NCI-H1930 (cell line): Measurements from ENCODE around the gene DOK3.

ENCODE experiments used
- DNase-seq, 2 experiments: peaks; one replicate each; lab custom pipeline; 2025; lab: John Stamatoyannopoulos, UW

The DOK3 gene

GRCh38 chr5:177483994-177484901 is 25.4 kb downstream of the DOK3 start:
- no peak for DNase-seq

- no peak for DNase-seq
Observed at GRCh38 chr5:177483042-177483441, 26.6 kb downstream of the DOK3 start.

DNA sequence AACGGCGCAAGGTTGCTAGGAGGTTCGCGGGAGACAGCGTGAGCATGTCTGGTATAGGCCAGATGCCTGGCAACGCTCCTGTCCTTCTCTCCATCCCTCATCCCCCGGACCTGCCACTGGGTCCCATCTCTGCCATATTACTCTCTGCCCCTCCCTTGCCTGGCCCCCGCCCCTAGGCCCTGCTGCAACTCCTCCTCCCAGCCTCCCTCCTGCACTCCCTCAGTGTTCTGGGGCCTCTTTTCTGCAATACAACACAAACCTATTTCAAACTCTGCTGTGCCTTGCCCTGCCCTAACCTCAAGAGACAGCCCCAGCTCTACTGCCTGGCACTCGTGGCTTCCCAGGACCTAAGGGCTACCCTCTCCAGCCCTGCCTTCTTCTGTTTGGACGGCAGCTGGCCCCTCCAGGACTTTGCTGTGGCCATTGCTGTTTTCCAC is 27.2 kb downstream of the DOK3 start:
- no peak for DNase-seq

GRCh38 chr5:177479774-177480173 is 29.9 kb downstream of the DOK3 start:
- DNase-seq, result no peak

DNA sequence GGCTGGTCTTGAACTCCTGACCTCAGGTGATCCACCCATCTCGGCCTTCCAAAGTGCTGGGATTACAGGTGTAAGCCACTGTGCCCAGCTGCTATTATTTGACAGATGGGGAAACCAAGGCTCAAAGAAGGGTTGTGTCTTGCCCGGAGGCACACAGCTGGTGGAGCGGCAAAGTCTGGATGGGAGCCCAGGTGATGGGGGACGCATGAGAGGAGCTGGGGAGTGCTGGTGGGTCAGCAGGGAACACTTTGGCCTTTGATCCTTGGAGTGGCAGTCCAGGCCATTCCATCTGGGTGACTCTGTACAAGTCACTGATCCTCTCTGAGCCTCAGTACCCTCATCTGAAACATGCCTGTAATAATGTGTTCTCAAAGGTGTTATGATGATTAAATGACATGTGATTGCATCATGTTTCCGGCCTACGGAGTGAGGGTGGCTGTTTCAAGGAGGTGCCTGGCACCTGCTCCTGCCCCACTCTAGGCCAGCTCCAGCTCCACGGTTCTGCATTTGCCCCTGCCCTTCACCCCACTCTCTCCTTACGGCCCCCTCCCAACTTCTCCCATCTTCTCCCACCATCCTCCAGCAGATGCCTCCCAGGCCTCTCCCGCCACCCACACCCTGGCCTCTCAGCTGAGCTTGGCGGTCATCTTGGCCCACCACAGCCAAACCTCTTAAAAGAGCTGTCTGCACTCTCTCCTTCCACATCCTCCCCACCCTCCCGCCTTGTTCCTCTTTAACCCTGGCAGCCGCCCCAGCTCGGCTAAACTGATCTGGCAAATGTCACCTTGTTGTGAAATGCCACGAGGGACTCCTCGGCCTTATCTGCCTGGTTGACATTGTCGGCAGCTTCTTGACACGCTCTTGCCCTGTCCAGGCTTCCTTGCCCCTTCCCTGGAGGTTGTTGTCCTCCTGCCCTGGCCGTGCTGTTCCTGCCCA is 30.6 kb downstream of the DOK3 start:
- DNase-seq, result no peak

GRCh38 chr5:177477701-177478477 is 31.7 kb downstream of the DOK3 start:
- DNase-seq, result no peak

- DNase-seq, result no peak
Observed at GRCh38 chr5:177476531-177477233, 32.9 kb downstream of the DOK3 start.

GRCh38 chr5:177475563-177476427 is 33.8 kb downstream of the DOK3 start:
- no peak for DNase-seq

DNA sequence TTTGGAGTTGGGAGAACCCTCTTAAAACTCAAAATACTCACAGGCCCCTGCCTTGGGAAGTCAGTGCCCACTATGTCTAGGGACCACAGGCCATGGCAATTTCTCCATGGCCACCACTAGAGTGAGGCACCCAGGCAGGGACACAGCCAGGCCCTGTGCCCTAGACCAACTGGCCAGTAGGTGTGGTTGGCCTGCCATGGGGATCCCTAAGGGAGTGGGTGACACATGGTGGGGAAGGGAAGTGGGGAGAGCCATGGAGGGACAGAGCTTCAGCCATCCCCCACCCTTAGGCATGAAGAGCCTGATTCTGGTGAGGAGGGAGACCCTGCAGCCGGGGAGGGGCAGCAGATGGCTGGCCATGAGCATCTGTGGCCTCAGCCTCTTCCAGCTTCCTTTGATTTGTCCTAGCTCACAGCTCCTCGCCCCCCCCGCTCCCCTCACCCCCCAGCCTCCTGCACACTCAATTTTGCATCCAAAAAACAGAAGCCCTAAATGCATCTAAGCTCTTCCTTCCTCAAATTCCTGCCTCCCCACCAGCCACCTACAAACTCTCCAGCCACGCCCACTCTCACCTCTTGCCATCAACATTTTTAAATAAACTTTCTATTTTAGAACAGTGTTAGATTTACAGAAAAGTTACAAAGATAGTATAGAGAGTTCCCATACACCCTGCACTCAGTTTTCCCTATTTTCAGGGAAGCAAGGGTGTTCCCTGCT is 34.6 kb downstream of the DOK3 start:
- no peak for DNase-seq

DNA sequence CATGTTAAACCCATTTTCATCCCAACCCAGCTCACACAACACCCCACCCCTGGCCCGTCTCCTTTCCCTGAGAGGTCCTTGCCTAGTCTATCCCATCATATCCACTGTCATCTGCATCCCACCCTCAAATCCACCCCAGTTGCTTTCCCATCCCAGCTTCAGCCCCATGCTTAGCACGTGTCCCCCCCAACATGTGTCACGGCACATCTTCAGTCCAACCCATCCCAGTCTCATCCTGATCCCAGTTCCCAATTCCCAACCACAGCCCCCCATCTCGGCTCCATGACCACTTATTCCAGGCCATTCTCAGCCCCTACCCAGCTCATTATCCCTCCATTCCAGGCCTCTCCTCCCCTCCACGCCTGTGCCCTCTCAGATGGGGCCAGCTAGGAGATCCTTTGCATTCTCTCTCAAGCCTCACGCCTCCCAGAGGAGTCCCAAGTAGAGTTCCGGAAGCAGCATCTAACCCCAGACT is 35.6 kb downstream of the DOK3 start:
- no peak for DNase-seq

DNA sequence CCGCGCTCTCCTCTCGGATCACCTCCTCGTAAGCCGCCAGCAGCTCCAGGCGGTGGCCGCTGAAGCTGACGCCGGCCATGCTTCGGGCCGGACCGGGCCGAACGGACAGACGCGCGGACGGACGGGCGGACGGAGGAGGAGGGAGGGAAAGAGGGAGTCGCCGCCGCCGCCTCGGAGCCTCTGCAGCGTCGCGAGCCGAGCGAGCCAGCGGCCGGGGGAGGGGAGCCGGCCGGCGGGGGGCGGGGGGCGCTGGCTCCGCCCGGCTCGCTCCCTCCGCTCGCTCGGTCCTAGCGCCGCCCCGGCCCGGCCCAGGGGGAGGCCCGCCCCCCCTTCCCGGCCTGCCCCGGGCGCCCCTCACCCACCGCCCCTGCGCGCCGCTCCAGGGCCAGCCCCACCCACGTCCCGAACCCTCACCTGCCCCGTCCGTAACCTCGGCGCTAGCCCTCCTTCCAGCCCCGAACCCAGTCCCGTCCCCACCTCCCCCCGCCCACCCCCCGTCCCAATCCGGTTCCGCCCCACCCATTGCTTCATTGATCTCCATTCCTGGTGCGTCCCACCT is 36.1 kb downstream of the DOK3 start, which contains the start of gene DBN1:
Gene DBN1, minus strand, starts transcription at position 192 of the 559 bp plus-strand sequence. Its CDS starts 113 bp downstream, at position 79.
- DNase-seq, result peak in 1 of 2 experiments; percentile 37

DNA sequence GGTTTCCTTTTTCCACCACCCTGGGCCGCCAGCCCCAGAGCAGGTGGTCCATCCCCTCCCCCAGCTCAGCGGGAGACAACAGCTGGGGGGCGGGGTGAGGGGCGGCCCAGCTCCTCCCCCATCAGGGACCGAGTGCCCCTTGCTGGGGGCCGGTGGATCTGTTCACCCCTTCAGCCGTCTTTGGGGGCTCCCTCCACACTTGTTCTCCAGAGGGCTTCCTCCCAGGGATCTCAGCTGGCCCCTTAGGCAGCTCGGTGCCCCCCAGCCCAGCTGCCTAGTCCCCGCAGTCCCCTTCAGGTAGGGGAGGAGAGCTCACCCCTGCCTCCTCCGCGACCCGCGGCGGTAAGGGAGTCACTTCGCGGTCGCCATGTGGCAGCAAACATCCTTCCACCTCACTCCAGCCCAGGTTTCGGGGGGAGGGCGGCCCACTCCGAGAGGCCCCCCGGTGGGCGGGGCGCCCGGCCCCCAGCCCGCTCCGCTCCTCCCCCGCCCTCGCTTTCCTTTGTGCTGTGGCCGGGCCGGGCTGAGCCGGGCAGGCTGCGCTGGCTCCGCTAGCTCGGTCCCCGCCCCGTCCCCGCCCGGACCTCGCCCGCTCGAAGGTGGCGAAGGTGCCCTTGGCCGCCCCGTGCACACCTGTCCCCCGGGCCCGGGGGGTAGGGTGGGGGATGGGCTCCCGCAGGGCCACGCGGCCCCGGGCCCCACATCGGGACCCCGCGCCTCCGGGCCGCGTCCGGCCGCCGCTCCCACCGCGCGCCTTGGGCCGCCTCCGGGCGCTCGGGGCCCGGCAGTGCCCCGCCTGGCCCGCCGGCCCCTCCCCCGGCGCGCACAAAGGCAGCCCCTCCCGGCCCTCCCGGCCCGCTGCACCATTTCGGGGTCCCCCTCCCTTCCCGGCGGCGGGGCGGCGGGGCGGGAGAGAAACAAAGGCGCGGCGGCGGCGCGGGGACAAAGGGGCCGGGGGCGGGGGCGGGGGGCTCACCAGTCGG is 36.9 kb downstream of the DOK3 start:
- no peak for DNase-seq

DNA sequence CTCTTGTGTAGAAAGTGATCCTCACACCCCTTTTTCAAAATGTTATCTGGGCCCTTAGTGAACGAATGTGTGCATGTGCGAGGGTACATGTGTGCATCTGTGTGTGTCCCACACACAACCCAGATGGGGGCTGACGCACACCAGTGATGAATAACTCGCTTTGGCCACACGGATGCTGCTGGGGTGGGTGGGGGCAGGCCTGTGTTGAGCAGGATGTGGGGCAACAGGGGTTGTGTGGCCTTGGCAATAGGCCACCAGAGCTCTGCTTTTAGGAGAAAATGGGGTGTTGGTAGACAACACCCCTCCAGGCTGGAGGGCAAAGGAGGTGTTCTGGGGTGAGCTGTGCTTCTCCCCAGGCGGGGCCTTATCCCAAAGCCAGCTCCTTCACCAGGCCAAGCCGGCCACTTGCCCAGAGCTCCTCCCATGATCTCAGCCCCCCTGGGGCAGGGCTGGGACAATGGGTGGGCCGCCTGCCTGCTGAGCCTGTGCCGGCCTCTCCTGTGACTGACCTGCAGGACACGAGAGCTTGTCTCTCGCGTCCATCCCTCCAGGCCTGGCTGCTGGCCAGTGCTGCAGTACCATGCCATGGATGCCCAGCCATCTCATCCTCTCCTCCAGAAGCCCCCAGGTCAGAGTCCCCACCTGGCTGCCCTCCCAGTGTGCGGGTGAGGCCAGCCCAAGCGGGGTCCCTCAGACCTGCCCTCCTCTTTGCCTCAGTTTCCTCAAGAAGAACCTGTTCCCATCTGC is 37.8 kb downstream of the DOK3 start:
- no peak for DNase-seq

DNA sequence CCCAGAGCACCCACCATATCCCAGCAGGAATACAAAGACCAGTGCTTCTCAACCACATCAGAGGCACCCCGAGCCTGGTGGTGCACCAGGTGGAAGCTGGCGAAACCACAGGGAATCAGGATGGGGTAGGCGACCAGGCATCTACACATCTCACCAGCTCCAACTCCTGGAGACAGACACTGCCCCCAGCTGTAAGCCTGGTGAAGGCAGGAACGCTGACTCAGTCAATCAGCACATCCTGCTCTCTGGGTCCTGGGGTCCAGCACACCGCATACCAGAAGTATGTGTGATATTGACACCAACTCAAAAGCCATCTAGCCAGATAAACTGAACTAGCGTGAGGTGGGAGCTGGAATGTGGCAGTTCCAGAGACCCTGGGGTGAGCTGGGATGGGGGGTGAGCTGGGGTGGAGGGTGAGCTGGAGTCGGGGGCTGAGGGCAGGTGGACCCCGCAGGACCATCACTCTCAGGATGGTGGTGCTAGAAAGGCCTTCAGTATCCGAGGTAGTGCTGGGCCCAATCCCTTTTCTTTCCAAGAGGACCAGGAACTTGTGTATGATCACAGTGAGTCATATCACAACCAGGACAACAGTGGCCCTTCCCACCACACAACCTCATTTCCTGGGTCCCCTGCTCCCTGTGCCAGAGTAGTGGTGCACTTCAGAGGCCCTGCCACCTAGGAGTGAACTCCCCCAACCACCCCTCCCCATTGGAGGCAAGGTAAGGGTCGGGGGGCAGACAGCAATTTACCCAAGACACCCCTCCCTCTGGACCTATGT is 38.7 kb downstream of the DOK3 start:
- no peak for DNase-seq

- no peak for DNase-seq
Observed at GRCh38 chr5:177469750-177470525, 39.7 kb downstream of the DOK3 start.
